ENCODE data around the gene IL1RAPL1.
"Not testable (repeated sequence)": the region's sequence is repeated elsewhere in the genome, so short reads cannot be mapped to it uniquely, and the experiment has no call there.

IL1RAPL1 gene

GRCh38 chrX:29295987-29296680 is 708.9 kb downstream of the IL1RAPL1 start:
- DNase-seq: no peak

- DNase-seq: no peak
Measured at GRCh38 chrX:29297171-29297800, 710.0 kb downstream of the IL1RAPL1 start.

GRCh38 chrX:29299684-29300083 is 712.4 kb downstream of the IL1RAPL1 start:
- DNase-seq: peak; percentile 87

GRCh38 chrX:29308726-29309125 is 721.5 kb downstream of the IL1RAPL1 start:
- DNase-seq: no peak

GRCh38 chrX:29315931-29316330 is 728.7 kb downstream of the IL1RAPL1 start:
- DNase-seq: no peak

GRCh38 chrX:29318012-29318411 is 730.8 kb downstream of the IL1RAPL1 start:
- no peak for DNase-seq

- not testable (repeated sequence) for DNase-seq
Measured at GRCh38 chrX:29332429-29332828, 745.2 kb downstream of the IL1RAPL1 start.

- DNase-seq: not testable (repeated sequence)
Measured at GRCh38 chrX:29333091-29333490, 745.8 kb downstream of the IL1RAPL1 start.

GRCh38 chrX:29348288-29348687 is 761.0 kb downstream of the IL1RAPL1 start:
- no peak for DNase-seq

GRCh38 chrX:29359276-29359675 is 772.0 kb downstream of the IL1RAPL1 start:
- no peak for DNase-seq

- DNase-seq: not testable (repeated sequence)
Measured at GRCh38 chrX:29374765-29375164, 787.5 kb downstream of the IL1RAPL1 start.

- no peak for DNase-seq
Measured at GRCh38 chrX:29376584-29376983, 789.3 kb downstream of the IL1RAPL1 start.

GRCh38 chrX:29382811-29383210 is 795.6 kb downstream of the IL1RAPL1 start:
- no peak for DNase-seq

- DNase-seq: no peak
Measured at GRCh38 chrX:29388509-29388908, 801.3 kb downstream of the IL1RAPL1 start.

GRCh38 chrX:29397506-29397905 is 810.3 kb downstream of the IL1RAPL1 start:
- DNase-seq: no peak

GRCh38 chrX:29407357-29407756 is 820.1 kb downstream of the IL1RAPL1 start:
- no peak for DNase-seq

- DNase-seq: no peak
Measured at GRCh38 chrX:29419774-29420553, 832.7 kb downstream of the IL1RAPL1 start.

GRCh38 chrX:29422034-29422433 is 834.8 kb downstream of the IL1RAPL1 start:
- DNase-seq: no peak

- DNase-seq: no peak
Measured at GRCh38 chrX:29431895-29432294, 844.6 kb downstream of the IL1RAPL1 start.

- no peak for DNase-seq
Measured at GRCh38 chrX:29432534-29432933, 845.3 kb downstream of the IL1RAPL1 start.

- no peak for DNase-seq
Measured at GRCh38 chrX:29434939-29435338, 847.7 kb downstream of the IL1RAPL1 start.

GRCh38 chrX:29435396-29435795 is 848.1 kb downstream of the IL1RAPL1 start:
- DNase-seq: no peak

- no peak for DNase-seq
Measured at GRCh38 chrX:29447867-29448266, 860.6 kb downstream of the IL1RAPL1 start.

- no peak for DNase-seq
Measured at GRCh38 chrX:29453333-29453732, 866.1 kb downstream of the IL1RAPL1 start.

Data from NCI-H748 treated with DMSO at 0.1 percent for 48 hours (cell line).